Astrocyte of the cerebellum (primary cell): ENCODE data around the gene WDR88.

Source experiments
- DNase-seq: peaks from one replicate; pipeline ENCODE4 v3.0.0-alpha.2; 2011; ENCODE audit warnings: low read depth
- H3K4me3 ChIP-seq: 2 replicates; pipeline ENCODE4 v1.5.1; 2011; ENCODE audit warnings: mild to moderate bottlenecking, low read depth, low read length, moderate library complexity
- CTCF ChIP-seq: IDR thresholded peaks from 2 replicates; pipeline ENCODE4 v1.5.1; 2012; ENCODE audit warnings: low read length, low read depth, moderate library complexity, mild to moderate bottlenecking; ENCODE audit errors: missing control alignments
- in situ Hi-C: cut with HindIII; loops from 2 replicates; pipeline ENCODE4 v1.10.0; 2017; ENCODE audit warnings: low sequenced_read_pairs

Gene WDR88

GRCh38 chr19:33167438-33167837 lies 35.5 kb downstream of the WDR88 start:
- H3K4me3 ChIP-seq, result no peak overlapping the region
- TF ChIP-seq CTCF, result no peak
- no peak for DNase-seq
- in situ Hi-C loops, result no loop called here

- no peak overlapping the region for H3K4me3 ChIP-seq
- in situ Hi-C loops, result no loop called here
- DNase-seq, result no peak
- no peak for TF ChIP-seq CTCF
Observed at GRCh38 chr19:33168528-33168927, 36.6 kb downstream of the WDR88 start.

- TF ChIP-seq CTCF, result no peak
- H3K4me3 ChIP-seq, result no peak overlapping the region
- no peak for DNase-seq
- in situ Hi-C loops, result no loop called here
Observed at GRCh38 chr19:33171222-33171795, 39.4 kb downstream of the WDR88 start.

GRCh38 chr19:33171916-33172359 lies 40.0 kb downstream of the WDR88 start:
- no peak overlapping the region for H3K4me3 ChIP-seq
- in situ Hi-C loops, result no loop called here
- TF ChIP-seq CTCF, result no peak
- no peak for DNase-seq

- H3K4me3 ChIP-seq, result no peak overlapping the region
- no peak for TF ChIP-seq CTCF
- in situ Hi-C loops, result no loop called here
- no peak for DNase-seq
Observed at GRCh38 chr19:33174186-33174585, 42.3 kb downstream of the WDR88 start.

GRCh38 chr19:33175156-33175782 lies 43.4 kb downstream of the WDR88 start:
- DNase-seq, result no peak
- in situ Hi-C loops, result no loop called here
- H3K4me3 ChIP-seq, result no peak overlapping the region
- TF ChIP-seq CTCF, result no peak
